ENCODE results near the gene UFC1.

The UFC1 gene

GRCh38 chr1:161133220-161133740 lies 20.5 kb upstream of the UFC1 start:
- in situ Hi-C loops (cut with MboI; ENCODE audit: low sequenced_read_pairs) = no loop called here

GRCh38 chr1:161137881-161138280 lies 15.9 kb upstream of the UFC1 start:
- in situ Hi-C loops (cut with MboI; ENCODE audit: low sequenced_read_pairs) = no loop called here

- in situ Hi-C loops (cut with MboI; ENCODE audit: low sequenced_read_pairs) = no loop called here
Observed at GRCh38 chr1:161138431-161138830, 15.3 kb upstream of the UFC1 start.

GRCh38 chr1:161139766-161140165 lies 14.0 kb upstream of the UFC1 start:
- in situ Hi-C loops (cut with MboI; ENCODE audit: low sequenced_read_pairs) = no loop called here

- in situ Hi-C loops (cut with MboI; ENCODE audit: low sequenced_read_pairs) = no loop called here
Observed at GRCh38 chr1:161140755-161141400, 12.9 kb upstream of the UFC1 start.

GRCh38 chr1:161145832-161146231 lies 7.9 kb upstream of the UFC1 start:
- in situ Hi-C loops (cut with MboI; ENCODE audit: low sequenced_read_pairs) = no loop called here

- in situ Hi-C loops (cut with MboI; ENCODE audit: low sequenced_read_pairs) = no loop called here
Observed at GRCh38 chr1:161153176-161153575, 602 bp upstream of the UFC1 start.

- in situ Hi-C loops (cut with MboI; ENCODE audit: low sequenced_read_pairs) = no loop called here
Observed at GRCh38 chr1:161157867-161158266, 4.1 kb downstream of the UFC1 start.

- in situ Hi-C loops (cut with MboI; ENCODE audit: low sequenced_read_pairs) = no loop called here
Observed at GRCh38 chr1:161158316-161159010, 4.7 kb downstream of the UFC1 start.

- in situ Hi-C loops (cut with MboI; ENCODE audit: low sequenced_read_pairs) = no loop called here
Observed at GRCh38 chr1:161159087-161159912, 5.5 kb downstream of the UFC1 start, which contains the start of gene USP21. TSS of gene USP21 (plus strand) at chr1:161159500. CDS start at chr1:161160641, 1,141 bp downstream.

GRCh38 chr1:161159913-161160243 lies 6.1 kb downstream of the UFC1 start:
- in situ Hi-C loops (cut with MboI; ENCODE audit: low sequenced_read_pairs) = no loop called here

GRCh38 chr1:161160671-161161145 lies 6.9 kb downstream of the UFC1 start:
- in situ Hi-C loops (cut with MboI; ENCODE audit: low sequenced_read_pairs) = no loop called here

- in situ Hi-C loops (cut with MboI; ENCODE audit: low sequenced_read_pairs) = no loop called here
Observed at GRCh38 chr1:161161652-161162051, 7.9 kb downstream of the UFC1 start.

GRCh38 chr1:161162052-161162451 lies 8.3 kb downstream of the UFC1 start:
- in situ Hi-C loops (cut with MboI; ENCODE audit: low sequenced_read_pairs) = no loop called here

GRCh38 chr1:161162806-161163205 lies 9.0 kb downstream of the UFC1 start:
- in situ Hi-C loops (cut with MboI; ENCODE audit: low sequenced_read_pairs) = no loop called here

- in situ Hi-C loops (cut with MboI; ENCODE audit: low sequenced_read_pairs) = no loop called here
Observed at GRCh38 chr1:161163793-161164192, 10.0 kb downstream of the UFC1 start.

GRCh38 chr1:161164901-161165610 lies 11.3 kb downstream of the UFC1 start:
- in situ Hi-C loops (cut with MboI; ENCODE audit: low sequenced_read_pairs) = no loop called here

- in situ Hi-C loops (cut with MboI; ENCODE audit: low sequenced_read_pairs) = no loop called here
Observed at GRCh38 chr1:161165742-161166668, 12.2 kb downstream of the UFC1 start, which contains the start of gene PPOX. TSS of gene PPOX (plus strand) at chr1:161166426. CDS start at chr1:161166848, 422 bp downstream.

GRCh38 chr1:161166669-161167548 lies 13.1 kb downstream of the UFC1 start:
- in situ Hi-C loops (cut with MboI; ENCODE audit: low sequenced_read_pairs) = no loop called here
